Measurements from ENCODE around the gene POLA1.

- TF ChIP-seq CTCF (IDR thresholded peaks at IDR 0.05) = no peak
- no peak for TF ChIP-seq POLR2A (IDR thresholded peaks at IDR 0.05)
These were observed 261.0 kb downstream of the POLA1 start for GRCh38 chrX:24954732-24955131.

All from adrenal gland (tissue), 5 donors.